DMS114 treated with DMSO at 0.1 percent for 48 hours (cell line): ENCODE measurements around the gene TOR1AIP2.
A peak's percentile ranks its signal among the peaks of the same experiment; 100 is the strongest.
"Not testable (repeated sequence)": the region's sequence is repeated elsewhere in the genome, so short reads cannot be mapped to it uniquely, and the experiment has no call there.

Experiments
- DNase-seq: peaks from one replicate; lab custom pipeline; 2025; ENCODE audit not compliant: unreplicated experiment; lab: John Stamatoyannopoulos, UW

TOR1AIP2 gene

DNA sequence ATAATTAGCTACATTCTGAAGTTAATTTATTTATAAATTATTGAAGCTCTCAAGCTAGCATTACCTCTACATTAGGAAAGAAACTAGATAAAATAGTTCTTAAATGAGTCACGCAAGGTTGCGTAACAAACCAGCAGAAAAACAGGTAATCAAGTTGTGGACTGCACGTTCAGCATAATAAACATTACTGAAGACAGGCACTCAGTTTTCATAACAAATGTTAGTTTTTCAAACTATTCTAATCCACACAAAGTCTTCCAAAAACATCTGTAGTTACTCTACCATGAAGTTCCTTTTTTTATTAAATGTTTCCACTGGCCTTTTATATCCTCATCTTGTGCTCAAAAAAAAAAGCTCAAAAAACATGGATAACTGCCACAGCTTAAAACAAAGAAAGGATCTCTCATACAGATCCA, 1.3 kb downstream of the TOR1AIP2 start:
- no peak for DNase-seq

- no peak for DNase-seq
Measured at GRCh38 chr1:179875596-179876299, 1.9 kb downstream of the TOR1AIP2 start.

DNA sequence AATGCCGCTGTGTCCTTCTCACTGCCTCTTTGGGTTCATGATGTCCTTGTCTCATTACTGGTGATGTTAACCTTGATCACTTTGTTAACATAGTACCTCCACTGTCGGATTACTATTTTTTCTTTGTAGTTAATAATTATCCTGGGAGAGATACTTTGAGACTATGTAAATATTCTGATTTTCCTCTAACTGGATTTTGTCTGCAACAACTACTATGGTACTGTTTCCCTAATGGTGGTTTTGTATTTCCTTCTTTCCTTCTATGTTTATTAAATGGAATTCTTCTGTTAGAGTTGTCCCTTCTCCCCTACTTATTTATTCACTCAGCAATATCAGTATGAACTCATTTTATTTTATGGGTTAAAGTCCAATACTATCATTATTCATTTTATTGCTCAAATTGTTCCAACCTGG, 4.2 kb downstream of the TOR1AIP2 start:
- no peak for DNase-seq

- no peak for DNase-seq
Measured at GRCh38 chr1:179872558-179872957, 5.0 kb downstream of the TOR1AIP2 start.

DNA sequence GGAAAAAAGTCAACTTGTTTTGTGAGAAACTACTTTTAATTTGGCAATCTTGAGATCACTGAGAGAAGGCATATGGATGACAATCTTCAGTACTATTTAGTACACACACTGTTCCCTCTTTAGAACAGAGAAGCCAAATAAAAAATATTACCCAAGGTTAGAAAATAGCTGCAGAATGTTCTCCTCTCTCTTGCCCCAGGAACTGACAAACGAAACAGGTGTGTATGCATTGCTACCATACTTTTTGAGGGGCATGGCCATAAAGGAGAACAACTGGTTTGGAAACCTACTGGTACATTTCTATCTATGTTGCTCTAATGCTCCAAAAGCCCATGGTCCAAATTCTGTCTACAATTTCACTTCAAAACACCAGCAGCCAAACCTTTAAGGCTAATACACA, 5.7 kb downstream of the TOR1AIP2 start:
- no peak for DNase-seq

DNA sequence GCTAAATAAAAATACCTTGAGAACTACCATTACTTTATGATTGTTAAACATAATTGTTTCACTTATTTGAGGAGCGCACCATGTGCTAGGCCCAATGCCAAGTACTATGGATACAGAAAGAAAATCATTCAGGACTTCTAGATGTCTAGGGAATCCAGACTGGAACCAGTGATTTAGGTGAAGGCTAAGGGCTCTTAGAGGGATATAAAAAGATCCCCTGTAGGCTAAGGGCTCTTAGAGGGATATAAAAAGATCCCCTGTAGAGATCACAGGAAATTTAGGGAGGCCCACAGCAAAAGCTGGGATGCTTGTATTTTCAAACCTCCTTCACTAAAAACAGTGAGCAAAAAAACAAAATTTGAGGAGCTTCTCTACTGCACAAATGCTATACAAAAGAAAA, 6.7 kb downstream of the TOR1AIP2 start:
- DNase-seq = no peak

DNA sequence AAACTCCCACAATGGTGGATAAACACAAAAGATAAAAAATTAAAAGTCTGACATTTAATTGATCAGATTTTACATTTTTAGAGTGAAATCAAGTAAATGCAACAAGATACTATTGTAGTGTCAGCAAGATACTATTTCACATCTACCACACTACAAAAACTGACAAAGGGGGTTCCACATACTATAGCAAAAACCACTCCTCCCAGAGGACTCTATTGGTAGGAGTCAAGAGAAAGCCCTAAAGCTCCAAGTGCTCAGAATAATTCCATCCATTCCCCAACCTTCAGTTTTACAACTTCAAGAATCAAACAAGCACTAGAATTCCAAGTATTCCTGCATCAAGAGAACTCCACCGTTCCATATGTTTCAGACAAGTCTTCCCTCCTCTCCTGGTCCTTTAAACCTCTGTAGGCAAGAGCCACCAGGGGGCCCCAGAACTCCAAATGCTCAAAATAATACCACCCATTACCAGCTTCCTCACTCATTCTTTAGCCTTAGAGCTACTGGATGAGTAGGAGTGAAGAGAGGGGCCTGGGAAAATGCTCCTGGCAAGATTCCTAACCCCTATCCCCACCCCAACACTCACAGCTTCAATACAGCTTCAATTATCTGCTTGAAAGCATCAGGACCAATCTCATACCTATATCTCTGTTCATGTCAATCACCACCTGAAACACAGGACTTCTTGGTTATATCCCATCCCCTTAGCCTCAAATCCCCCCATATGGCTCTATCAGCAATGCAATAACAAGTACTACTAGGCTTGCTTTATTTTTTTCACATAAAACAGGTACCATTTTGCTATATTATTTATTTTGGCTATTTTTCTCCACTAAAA, 9.9 kb downstream of the TOR1AIP2 start:
- peak; percentile 64 for DNase-seq

DNA sequence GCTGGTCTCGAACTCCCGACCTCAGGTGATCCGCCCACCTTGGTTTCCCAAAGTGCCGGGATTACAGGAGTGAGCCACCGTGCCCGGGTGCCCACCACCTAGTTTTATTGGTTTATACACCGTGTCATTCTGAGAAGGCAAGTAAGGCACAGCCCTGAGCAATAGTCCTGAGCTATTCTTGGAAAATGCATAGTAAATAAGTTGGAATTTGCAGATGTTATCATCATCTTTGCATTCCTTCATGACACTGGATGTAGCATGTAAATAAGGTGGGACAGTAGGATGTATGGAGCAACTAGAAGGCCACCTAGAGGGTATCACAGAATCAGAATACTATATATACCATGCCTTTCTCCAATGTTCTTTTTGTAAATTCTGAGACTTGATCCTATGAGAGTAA, 11.0 kb downstream of the TOR1AIP2 start:
- no peak for DNase-seq

GRCh38 chr1:179865377-179865776, 12.2 kb downstream of the TOR1AIP2 start:
- no peak for DNase-seq

- no peak for DNase-seq
Measured at GRCh38 chr1:179860652-179861051, 17.0 kb downstream of the TOR1AIP2 start.

- DNase-seq = no peak
Measured at GRCh38 chr1:179857009-179857408, 20.6 kb downstream of the TOR1AIP2 start.

- no peak for DNase-seq
Measured at GRCh38 chr1:179856296-179856695, 21.3 kb downstream of the TOR1AIP2 start.

DNA sequence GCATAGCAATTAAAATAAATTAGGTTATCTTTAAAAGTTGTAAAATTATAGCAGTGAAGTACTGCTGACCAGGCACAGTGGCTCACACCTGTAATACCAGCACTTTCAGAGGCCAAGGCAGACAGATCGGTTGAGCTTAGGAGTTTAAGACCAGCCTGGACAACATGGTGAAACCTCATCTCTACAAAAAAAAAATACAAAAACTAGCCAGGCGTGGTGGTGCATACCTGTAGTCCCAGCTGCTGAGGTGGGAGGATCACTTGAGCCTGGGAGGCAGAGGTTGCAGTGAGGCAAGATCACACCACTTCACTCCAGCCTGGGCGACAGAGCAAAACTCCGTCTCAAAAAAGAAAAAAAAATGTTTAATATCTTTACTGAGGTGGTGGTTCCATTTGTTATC, 21.8 kb downstream of the TOR1AIP2 start:
- not testable (repeated sequence) for DNase-seq

- DNase-seq = no peak
Measured at GRCh38 chr1:179853102-179853501, 24.5 kb downstream of the TOR1AIP2 start.

DNA sequence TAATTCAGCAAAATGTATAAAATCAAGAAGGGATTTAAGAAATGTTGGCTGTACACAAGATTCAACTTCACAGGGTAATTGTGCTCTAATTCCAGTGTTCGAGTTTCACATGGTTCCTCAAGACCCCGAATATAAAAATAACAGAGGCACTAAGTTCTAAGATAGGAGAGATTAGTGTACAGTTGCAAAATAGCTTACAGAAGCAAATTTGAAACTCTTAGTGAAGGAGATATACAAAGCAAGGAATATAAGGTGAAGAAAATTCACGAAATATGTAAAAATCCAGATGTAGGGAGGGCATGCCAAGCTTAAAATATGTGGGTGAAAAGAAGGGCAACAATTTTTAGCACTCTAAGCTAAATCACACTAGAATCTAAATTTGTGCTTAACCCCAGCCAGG, 29.4 kb downstream of the TOR1AIP2 start:
- DNase-seq = no peak

- DNase-seq = no peak
Measured at GRCh38 chr1:179840107-179840506, 37.5 kb downstream of the TOR1AIP2 start.

DNA sequence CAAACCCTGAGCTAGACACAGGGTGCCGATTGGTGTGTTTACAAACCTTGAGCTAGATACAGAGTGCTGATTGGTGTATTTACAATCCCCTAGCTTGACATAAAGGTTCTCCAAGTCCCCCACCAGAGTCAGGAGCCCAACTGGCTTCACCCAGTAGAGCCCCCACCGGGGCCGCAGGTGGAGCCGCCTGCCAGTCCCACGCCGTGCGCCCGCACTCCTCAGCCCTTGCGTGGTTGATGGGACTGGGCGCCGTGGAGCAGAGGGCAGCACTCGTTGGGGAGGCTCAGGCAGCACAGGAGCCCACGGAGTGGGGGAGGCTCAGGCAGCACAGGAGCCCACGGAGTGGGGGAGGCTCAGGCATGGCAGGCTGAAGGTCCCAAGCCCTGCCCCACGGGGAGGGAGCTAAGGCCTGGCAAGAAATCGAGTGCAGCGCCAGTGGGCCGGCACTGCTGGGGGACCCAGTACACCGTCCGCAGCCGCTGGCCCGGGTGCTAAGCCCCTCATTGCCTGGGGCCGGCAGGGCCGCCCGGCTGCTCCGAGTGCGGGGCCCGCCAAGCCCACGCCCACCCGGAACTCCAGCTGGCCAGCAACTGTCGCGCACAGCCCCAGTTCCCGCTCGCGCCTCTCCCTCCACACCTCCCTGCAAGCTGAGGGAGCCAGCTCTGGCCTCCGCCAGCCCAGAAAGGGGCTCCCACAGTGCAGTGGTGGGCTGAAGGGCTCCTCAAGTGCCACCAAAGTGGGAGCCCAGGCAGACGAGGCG, 40.7 kb downstream of the TOR1AIP2 start:
- not testable (repeated sequence) for DNase-seq

GRCh38 chr1:179831852-179832699, 45.5 kb downstream of the TOR1AIP2 start:
- DNase-seq = no peak

- DNase-seq = no peak
Measured at GRCh38 chr1:179831225-179831624, 46.4 kb downstream of the TOR1AIP2 start.

GRCh38 chr1:179828554-179829110, 49.0 kb downstream of the TOR1AIP2 start:
- no peak for DNase-seq
